A673 (cell line): ENCODE data around the gene BRINP2. TPM values are rescaled to one million over a fixed set of nuclear protein-coding genes. Genes with fewer than 3 reads are reported as not detected.

ENCODE experiments used
- BruUV-seq: library from RNA; stranded (reverse); fragments of 400-500 nt; replicated peaks from 2 replicates; lab custom pipeline; 2021; lab: Mats Ljungman, UMichigan
- CTCF ChIA-PET: fragments of 300-600 bp; sonication (Branson Sonifier 250); formaldehyde crosslinking; loops from one replicate; lab custom pipeline; 2022; ENCODE audit warnings: antibody characterized with exemption; lab: Charles Lee
- POLR2A ChIA-PET: fragments of 300-600 bp; sonication (Branson Sonifier 250); formaldehyde crosslinking; loops from one replicate; lab custom pipeline; 2022; ENCODE audit warnings: antibody characterized with exemption; ENCODE audit not compliant: low non-redundant PET; lab: Charles Lee
- DNase-seq: peaks from one replicate; pipeline ENCODE4 v3.0.0-alpha.2; 2015; ENCODE audit warnings: low spot score
- H3K27ac ChIP-seq: fragments of 200-600 bp; sonication (generic); 2 replicates; pipeline ENCODE4 v1.5.1; 2016; ENCODE audit warnings: mixed run types, low read depth, mild to moderate bottlenecking, mixed read lengths, antibody characterized with exemption, low read length; ENCODE audit not compliant: poor library complexity, severe bottlenecking
- H3K27me3 ChIP-seq: fragments of 200-600 bp; sonication (generic); replicated peaks from 2 replicates; pipeline ENCODE4 v1.6.1; 2017; ENCODE audit warnings: mixed run types, low read depth, mild to moderate bottlenecking, mixed read lengths, antibody characterized with exemption, low read length; ENCODE audit not compliant: insufficient read depth, poor library complexity
- H3K36me3 ChIP-seq: fragments of 200-600 bp; sonication (generic); 2 replicates; pipeline ENCODE4 v1.6.1; 2016; ENCODE audit warnings: mixed run types, mild to moderate bottlenecking, mixed read lengths, antibody characterized with exemption, low read length; ENCODE audit not compliant: insufficient read depth, poor library complexity, severe bottlenecking
- H3K4me1 ChIP-seq: fragments of 200-600 bp; sonication (generic); 2 replicates; pipeline ENCODE4 v1.6.1; 2017; ENCODE audit warnings: mixed run types, mild to moderate bottlenecking, mixed read lengths, antibody characterized with exemption, low read length; ENCODE audit not compliant: insufficient read depth, poor library complexity, severe bottlenecking
- H3K4me3 ChIP-seq: fragments of 200-600 bp; sonication (generic); 2 replicates; pipeline ENCODE4 v1.5.1; 2016; ENCODE audit warnings: low read depth, mixed run types, mild to moderate bottlenecking, mixed read lengths, low read length; ENCODE audit not compliant: poor library complexity, severe bottlenecking
- H3K9me3 ChIP-seq: fragments of 200-600 bp; sonication (generic); 2 replicates; pipeline ENCODE4 v1.6.1; 2016; ENCODE audit warnings: mixed run types, low read depth, mild to moderate bottlenecking, mixed read lengths, antibody characterized with exemption, low read length; ENCODE audit not compliant: poor library complexity, severe bottlenecking
- CTCF ChIP-seq: fragments of 300-800, 200-600 bp; sonication (generic); conservative IDR thresholded peaks from 2 replicates; pipeline ENCODE4 v1.5.1; 2017; ENCODE audit warnings: low read depth, mild to moderate bottlenecking, antibody characterized with exemption, low read length, moderate library complexity, mixed read lengths
- EZH2 ChIP-seq: fragments of 200-600 bp; sonication (generic); IDR thresholded peaks from 2 replicates; pipeline ENCODE4 v1.6.1; 2017; ENCODE audit warnings: borderline replicate concordance, low read depth, mild to moderate bottlenecking, mixed read lengths, antibody characterized with exemption, low read length; ENCODE audit not compliant: poor library complexity, severe bottlenecking
- intact Hi-C: fragments of 100-400 bp; cut with micrococcal nuclease; formaldehyde crosslinking; loops from one replicate; pipeline ENCODE4 v1.10.0; 2022; ENCODE audit not compliant: unreplicated experiment
- total RNA-seq: library from RNA; stranded (reverse); gene quantifications from 2 replicates; pipeline ENCODE4 v1.2.3, GENCODE V29; 2021

The BRINP2 gene
- total RNA-seq, 1 experiment from 2014 or later, result 0.67 TPM

- no peak overlapping the region for H3K4me3 ChIP-seq
- intact Hi-C loops, result no loop called here
- H3K9me3 ChIP-seq, result no peaks in the 10 kb centered on the region
- H3K36me3 ChIP-seq, result no peaks in the 10 kb centered on the region
- ChIA-PET CTCF (interaction anchor here (0.9 kb wide), 1 partner anchor 10 kb away, joined by 3 read pairs; no protein-coding TSS in a partner anchor), POLR2A (no interaction called here)
- TF ChIP-seq CTCF, result no peak
- no peak for TF ChIP-seq EZH2
- H3K4me1 ChIP-seq, result peaks cover 4% of the 10 kb centered on the region
- H3K27me3 ChIP-seq, result peaks cover 50% of the 10 kb centered on the region
- DNase-seq, result no peak
- no TSS peak for BruUV-seq
- no peak overlapping the region for H3K27ac ChIP-seq
These were observed 1.5 kb downstream of the BRINP2 start for GRCh38 chr1:177172272-177172671.

- BruUV-seq, result no TSS peak
- Histone ChIP-seq H3K4me3 (no peak overlapping the region), H3K9me3 (no peaks in the 10 kb centered on the region), H3K4me1 (peaks cover 4% of the 10 kb centered on the region), H3K27me3 (peaks cover 44% of the 10 kb centered on the region), H3K36me3 (no peaks in the 10 kb centered on the region), H3K27ac (no peak overlapping the region)
- POLR2A ChIA-PET, result no interaction called here
- CTCF ChIA-PET, result no interaction called here
- no peak for TF ChIP-seq CTCF
- TF ChIP-seq EZH2, result no peak
- intact Hi-C loops, result no loop called here
- no peak for DNase-seq
These were observed 2.1 kb downstream of the BRINP2 start for GRCh38 chr1:177172866-177173265.

GRCh38 chr1:177173976-177174375, 3.2 kb downstream of the BRINP2 start:
- Histone ChIP-seq H3K27me3 (peaks cover 40% of the 10 kb centered on the region), H3K27ac (no peak overlapping the region), H3K36me3 (no peaks in the 10 kb centered on the region), H3K4me1 (peaks cover 4% of the 10 kb centered on the region), H3K4me3 (no peak overlapping the region), H3K9me3 (no peaks in the 10 kb centered on the region)
- ChIA-PET CTCF (no interaction called here), POLR2A (no interaction called here)
- no TSS peak for BruUV-seq
- TF ChIP-seq CTCF, result no peak
- TF ChIP-seq EZH2, result no peak
- DNase-seq, result no peak
- intact Hi-C loops, result no loop called here
